ENCODE results near the gene CST1.
"Not testable (repeated sequence)": the region's sequence is repeated elsewhere in the genome, so short reads cannot be mapped to it uniquely, and the experiment has no call there.

The CST1 gene

GRCh38 chr20:23756792-23757191 is 6.1 kb upstream of the CST1 start:
- not testable (repeated sequence) for H3K27ac ChIP-seq (ENCODE audit: low read length); H3K4me1 ChIP-seq (ENCODE audit: control insufficient read depth, insufficient read depth, low read length); DNase-seq (ENCODE audit: low read depth, low spot score); H3K9me3 ChIP-seq (ENCODE audit: control insufficient read depth, insufficient read depth, low read length); H3K36me3 ChIP-seq (ENCODE audit: control insufficient read depth, insufficient read depth, low read length); H3K4me3 ChIP-seq (ENCODE audit: low read length)
- peaks cover 37% of the 10 kb centered on the region for H3K27me3 ChIP-seq (ENCODE audit: control insufficient read depth, insufficient read depth, low read length)
- WGBS (ENCODE audit: insufficient coverage, insufficient read length): no CpG with 5 or more reads among the region's 3 CpGs

GRCh38 chr20:23755131-23755611 is 4.4 kb upstream of the CST1 start:
- not testable (repeated sequence) for DNase-seq (ENCODE audit: low read depth, low spot score); H3K4me1 ChIP-seq (ENCODE audit: control insufficient read depth, insufficient read depth, low read length); H3K9me3 ChIP-seq (ENCODE audit: control insufficient read depth, insufficient read depth, low read length); H3K27ac ChIP-seq (ENCODE audit: low read length); H3K4me3 ChIP-seq (ENCODE audit: low read length); H3K36me3 ChIP-seq (ENCODE audit: control insufficient read depth, insufficient read depth, low read length)
- H3K27me3 ChIP-seq (ENCODE audit: control insufficient read depth, insufficient read depth, low read length): peaks cover 33% of the 10 kb centered on the region
- no CpG with 5 or more reads among the region's 3 CpGs for WGBS (ENCODE audit: insufficient coverage, insufficient read length)

GRCh38 chr20:23754731-23755130 is 4.0 kb upstream of the CST1 start:
- Histone ChIP-seq H3K36me3 (ENCODE audit: control insufficient read depth, insufficient read depth, low read length) (no peaks in the 10 kb centered on the region), H3K4me1 (ENCODE audit: control insufficient read depth, insufficient read depth, low read length) (no peaks in the 10 kb centered on the region), H3K27ac (ENCODE audit: low read length) (no peak overlapping the region), H3K27me3 (ENCODE audit: control insufficient read depth, insufficient read depth, low read length) (peaks cover 31% of the 10 kb centered on the region), H3K9me3 (ENCODE audit: control insufficient read depth, insufficient read depth, low read length) (no peaks in the 10 kb centered on the region), H3K4me3 (ENCODE audit: low read length) (no peak overlapping the region)
- DNase-seq (ENCODE audit: low read depth, low spot score): no peak
- no CpG with 5 or more reads among the region's 4 CpGs for WGBS (ENCODE audit: insufficient coverage, insufficient read length)

GRCh38 chr20:23753589-23753988 is 2.9 kb upstream of the CST1 start:
- H3K27ac ChIP-seq (ENCODE audit: low read length): no peak overlapping the region
- no peak for DNase-seq (ENCODE audit: low read depth, low spot score)
- WGBS (ENCODE audit: insufficient coverage, insufficient read length): no CpG with 5 or more reads among the region's 2 CpGs
- H3K9me3 ChIP-seq (ENCODE audit: control insufficient read depth, insufficient read depth, low read length): no peaks in the 10 kb centered on the region
- no peaks in the 10 kb centered on the region for H3K36me3 ChIP-seq (ENCODE audit: control insufficient read depth, insufficient read depth, low read length)
- no peaks in the 10 kb centered on the region for H3K4me1 ChIP-seq (ENCODE audit: control insufficient read depth, insufficient read depth, low read length)
- peaks cover 24% of the 10 kb centered on the region for H3K27me3 ChIP-seq (ENCODE audit: control insufficient read depth, insufficient read depth, low read length)
- H3K4me3 ChIP-seq (ENCODE audit: low read length): no peak overlapping the region

- Histone ChIP-seq H3K27me3 (ENCODE audit: control insufficient read depth, insufficient read depth, low read length) (peaks cover 24% of the 10 kb centered on the region), H3K4me3 (ENCODE audit: low read length) (no peak overlapping the region; the same call in 1 of the 2 replicates), H3K36me3 (ENCODE audit: control insufficient read depth, insufficient read depth, low read length) (no peaks in the 10 kb centered on the region), H3K27ac (ENCODE audit: low read length) (no peak overlapping the region), H3K9me3 (ENCODE audit: control insufficient read depth, insufficient read depth, low read length) (no peaks in the 10 kb centered on the region), H3K4me1 (ENCODE audit: control insufficient read depth, insufficient read depth, low read length) (no peaks in the 10 kb centered on the region)
- DNase-seq (ENCODE audit: low read depth, low spot score): no peak
- WGBS (ENCODE audit: insufficient coverage, insufficient read length): no CpG with 5 or more reads among the region's 3 CpGs
These were observed 2.4 kb upstream of the CST1 start for GRCh38 chr20:23753194-23753548.

- DNase-seq (ENCODE audit: low read depth, low spot score): no peak
These were observed 1.9 kb upstream of the CST1 start for GRCh38 chr20:23752481-23753193.

GRCh38 chr20:23752019-23752418 is 1.3 kb upstream of the CST1 start:
- Histone ChIP-seq H3K4me1 (ENCODE audit: control insufficient read depth, insufficient read depth, low read length) (no peaks in the 10 kb centered on the region; the same call in 1 of the 2 replicates), H3K36me3 (ENCODE audit: control insufficient read depth, insufficient read depth, low read length) (no peaks in the 10 kb centered on the region), H3K9me3 (ENCODE audit: control insufficient read depth, insufficient read depth, low read length) (no peaks in the 10 kb centered on the region), H3K27ac (ENCODE audit: low read length) (no peak overlapping the region), H3K27me3 (ENCODE audit: control insufficient read depth, insufficient read depth, low read length) (peaks cover 24% of the 10 kb centered on the region), H3K4me3 (ENCODE audit: low read length) (no peak overlapping the region)
- no peak for DNase-seq (ENCODE audit: low read depth, low spot score)
- WGBS (ENCODE audit: insufficient coverage, insufficient read length): no CpG with 5 or more reads among the region's 4 CpGs

More at GRCh38 chr20:23752481-23753193, 1.9 kb upstream of the CST1 start:
- Histone ChIP-seq H3K27ac (ENCODE audit: low read length) (no peak overlapping the region), H3K4me3 (ENCODE audit: low read length) (no peak overlapping the region), H3K27me3 (ENCODE audit: control insufficient read depth, insufficient read depth, low read length) (peaks cover 24% of the 10 kb centered on the region), H3K9me3 (ENCODE audit: control insufficient read depth, insufficient read depth, low read length) (no peaks in the 10 kb centered on the region), H3K4me1 (ENCODE audit: control insufficient read depth, insufficient read depth, low read length) (no peaks in the 10 kb centered on the region), H3K36me3 (ENCODE audit: control insufficient read depth, insufficient read depth, low read length) (no peaks in the 10 kb centered on the region)
- WGBS (ENCODE audit: insufficient coverage, insufficient read length): no CpG with 5 or more reads among the region's 11 CpGs

GRCh38 chr20:23749746-23750145 is 989 bp downstream of the CST1 start:
- H3K4me1 ChIP-seq (ENCODE audit: control insufficient read depth, insufficient read depth, low read length): no peaks in the 10 kb centered on the region; the same call in 1 of the 2 replicates
- no peak overlapping the region for H3K4me3 ChIP-seq (ENCODE audit: low read length)
- H3K27ac ChIP-seq (ENCODE audit: low read length): no peak overlapping the region
- no peaks in the 10 kb centered on the region for H3K36me3 ChIP-seq (ENCODE audit: control insufficient read depth, insufficient read depth, low read length)
- no CpG with 5 or more reads among the region's 5 CpGs for WGBS (ENCODE audit: insufficient coverage, insufficient read length)
- peaks cover 13% of the 10 kb centered on the region; the same call in 1 of the 2 replicates for H3K27me3 ChIP-seq (ENCODE audit: control insufficient read depth, insufficient read depth, low read length)
- H3K9me3 ChIP-seq (ENCODE audit: control insufficient read depth, insufficient read depth, low read length): no peaks in the 10 kb centered on the region
- DNase-seq (ENCODE audit: low read depth, low spot score): no peak

- no CpG with 5 or more reads among the region's 10 CpGs for WGBS (ENCODE audit: insufficient coverage, insufficient read length)
- DNase-seq (ENCODE audit: low read depth, low spot score); H3K27me3 ChIP-seq (ENCODE audit: control insufficient read depth, insufficient read depth, low read length): not testable (repeated sequence)
These were observed 1.8 kb downstream of the CST1 start for GRCh38 chr20:23748975-23749374.

GRCh38 chr20:23747551-23747950 is 3.2 kb downstream of the CST1 start:
- not testable (repeated sequence) for H3K4me3 ChIP-seq (ENCODE audit: low read length); H3K36me3 ChIP-seq (ENCODE audit: control insufficient read depth, insufficient read depth, low read length); H3K27ac ChIP-seq (ENCODE audit: low read length); H3K4me1 ChIP-seq (ENCODE audit: control insufficient read depth, insufficient read depth, low read length); H3K9me3 ChIP-seq (ENCODE audit: control insufficient read depth, insufficient read depth, low read length); H3K27me3 ChIP-seq (ENCODE audit: control insufficient read depth, insufficient read depth, low read length); DNase-seq (ENCODE audit: low read depth, low spot score)
- WGBS (ENCODE audit: insufficient coverage, insufficient read length): no CpG with 5 or more reads among the region's 7 CpGs

More at GRCh38 chr20:23748975-23749374, 1.8 kb downstream of the CST1 start:
- H3K4me3 ChIP-seq (ENCODE audit: low read length); H3K27ac ChIP-seq (ENCODE audit: low read length); H3K4me1 ChIP-seq (ENCODE audit: control insufficient read depth, insufficient read depth, low read length); H3K9me3 ChIP-seq (ENCODE audit: control insufficient read depth, insufficient read depth, low read length); H3K36me3 ChIP-seq (ENCODE audit: control insufficient read depth, insufficient read depth, low read length): not testable (repeated sequence)

- not testable (repeated sequence) for H3K36me3 ChIP-seq (ENCODE audit: control insufficient read depth, insufficient read depth, low read length); H3K4me1 ChIP-seq (ENCODE audit: control insufficient read depth, insufficient read depth, low read length); DNase-seq (ENCODE audit: low read depth, low spot score); H3K27me3 ChIP-seq (ENCODE audit: control insufficient read depth, insufficient read depth, low read length); H3K4me3 ChIP-seq (ENCODE audit: low read length); H3K27ac ChIP-seq (ENCODE audit: low read length); H3K9me3 ChIP-seq (ENCODE audit: control insufficient read depth, insufficient read depth, low read length)
- no CpG with 5 or more reads among the region's 4 CpGs for WGBS (ENCODE audit: insufficient coverage, insufficient read length)
These were observed 3.6 kb downstream of the CST1 start for GRCh38 chr20:23747092-23747491.
